Erythroblast (primary cell): ENCODE results near the gene TUT4.

Experiments used
- DNase-seq, 2 experiments: peaks; one replicate each; lab custom pipeline; 2025; lab: John Stamatoyannopoulos, UW
- GATA1 ChIP-seq: IDR thresholded peaks from 2 replicates; pipeline ENCODE4 v1.6.1; 2011; ENCODE audit warnings: low read depth, mild to moderate bottlenecking, control low read depth, low read length, moderate library complexity
- POLR2A ChIP-seq: IDR thresholded peaks from 2 replicates; pipeline ENCODE4 v1.6.1; 2011; ENCODE audit warnings: mild to moderate bottlenecking, low read length

TUT4 gene

GRCh38 chr1:52534928-52535764 lies 17.7 kb downstream of the TUT4 start:
- DNase-seq, result peak in 1 of 2 experiments; percentile 17
- no peak for TF ChIP-seq GATA1
- TF ChIP-seq POLR2A, result no peak

GRCh38 chr1:52533713-52534112 lies 19.2 kb downstream of the TUT4 start:
- no peak for DNase-seq
- TF ChIP-seq GATA1, result no peak
- TF ChIP-seq POLR2A, result no peak

- no peak for TF ChIP-seq GATA1
- TF ChIP-seq POLR2A, result no peak
- DNase-seq, result no peak
These were observed 20.1 kb downstream of the TUT4 start for GRCh38 chr1:52532731-52533327.

GRCh38 chr1:52532247-52532646 lies 20.6 kb downstream of the TUT4 start:
- no peak for DNase-seq
- TF ChIP-seq GATA1, result no peak
- TF ChIP-seq POLR2A, result no peak

- TF ChIP-seq POLR2A, result no peak
- TF ChIP-seq GATA1, result no peak
These were observed 21.5 kb downstream of the TUT4 start for GRCh38 chr1:52531249-52531872.

GRCh38 chr1:52530563-52531144 lies 22.2 kb downstream of the TUT4 start:
- no peak for DNase-seq
- no peak for TF ChIP-seq POLR2A
- TF ChIP-seq GATA1, result no peak

More at GRCh38 chr1:52531249-52531872, 21.5 kb downstream of the TUT4 start:
- DNase-seq, result no peak

GRCh38 chr1:52523376-52523775 lies 29.5 kb downstream of the TUT4 start:
- TF ChIP-seq POLR2A, result no peak
- TF ChIP-seq GATA1, result no peak
- DNase-seq, result no peak

- DNase-seq, result peak in 1 of 2 experiments; percentile 41
- TF ChIP-seq POLR2A (no peak), GATA1 (no peak)
These were observed 32.7 kb downstream of the TUT4 start for GRCh38 chr1:52520148-52520547.

- no peak for DNase-seq
These were observed 33.9 kb downstream of the TUT4 start for GRCh38 chr1:52518962-52519361.

GRCh38 chr1:52511851-52512615 lies 40.9 kb downstream of the TUT4 start:
- no peak for DNase-seq
- TF ChIP-seq POLR2A (no peak), GATA1 (no peak)

More at GRCh38 chr1:52518962-52519361, 33.9 kb downstream of the TUT4 start:
- TF ChIP-seq POLR2A (no peak), GATA1 (no peak)

GRCh38 chr1:52511439-52511838 lies 41.5 kb downstream of the TUT4 start:
- TF ChIP-seq GATA1, result no peak
- no peak for TF ChIP-seq POLR2A
- no peak for DNase-seq

GRCh38 chr1:52506920-52507546 lies 45.9 kb downstream of the TUT4 start:
- TF ChIP-seq POLR2A (no peak), GATA1 (no peak)
- no peak for DNase-seq

- no peak for TF ChIP-seq POLR2A
- TF ChIP-seq GATA1, result no peak
These were observed 46.5 kb downstream of the TUT4 start for GRCh38 chr1:52506349-52506748.

More at GRCh38 chr1:52506349-52506748, 46.5 kb downstream of the TUT4 start:
- DNase-seq, result no peak
